SIG-M5 treated with dmso at 0.1 percent for 504 hours (cell line): Measurements from ENCODE around the gene HSD17B10.
"Not testable (repeated sequence)": the region's sequence is repeated elsewhere in the genome, so short reads cannot be mapped to it uniquely, and the experiment has no call there.

Experiments used
- DNase-seq: peaks from one replicate; lab custom pipeline; 2025; ENCODE audit not compliant: unreplicated experiment; lab: John Stamatoyannopoulos, UW

The HSD17B10 gene

DNA sequence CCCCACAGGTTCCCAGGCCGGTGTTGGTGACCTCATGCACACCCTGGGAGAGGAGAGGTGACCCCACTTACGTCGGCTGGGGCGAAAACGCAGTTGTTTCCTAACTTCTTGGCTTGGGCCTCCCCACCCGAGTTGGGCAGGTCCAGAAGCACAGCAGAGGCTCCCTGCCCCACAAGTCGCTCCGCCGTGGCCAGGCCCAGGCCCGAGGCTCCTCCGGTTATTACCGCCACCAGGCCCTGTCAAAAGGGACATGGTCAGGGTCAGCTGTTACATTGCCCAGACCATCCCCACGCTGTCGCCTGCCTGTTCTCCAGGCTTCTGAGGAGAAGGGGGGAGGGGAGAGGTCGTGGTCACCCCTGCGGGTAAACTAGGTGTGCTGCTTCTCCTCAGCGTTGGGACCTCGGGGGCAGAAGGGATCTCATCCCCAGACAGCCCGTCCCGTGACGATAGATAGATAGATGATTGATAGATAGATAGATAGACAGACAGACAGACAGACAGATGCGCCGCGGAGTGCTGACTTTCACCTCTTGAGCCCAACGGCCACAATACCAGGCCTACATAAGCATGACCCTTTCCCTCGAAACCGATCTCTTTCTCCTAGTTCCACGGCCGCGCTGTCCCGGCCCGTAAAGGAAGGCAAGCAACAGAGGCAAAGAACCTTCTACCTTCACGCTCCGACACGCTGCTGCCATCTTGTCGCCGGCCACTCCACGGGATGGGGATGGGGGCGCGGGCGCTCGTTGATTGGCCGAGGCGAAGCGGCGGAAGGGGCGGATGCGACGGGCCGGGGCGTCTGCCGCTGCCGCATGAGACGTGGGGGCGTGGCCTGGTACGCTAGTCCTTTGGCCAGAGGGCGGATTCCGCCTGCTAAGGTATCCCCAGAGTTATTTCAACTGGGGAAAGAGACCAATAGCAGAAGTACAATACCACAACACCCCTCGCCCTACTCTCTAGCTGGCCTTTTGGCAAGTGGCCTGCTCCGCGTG lies at the start of gene HSD17B10:
Gene HSD17B10 (minus strand): TSS at position 720 of the 989 bp plus-strand sequence. CDS start 25 bp downstream, at position 695.
- peak; percentile 91 for DNase-seq

DNA sequence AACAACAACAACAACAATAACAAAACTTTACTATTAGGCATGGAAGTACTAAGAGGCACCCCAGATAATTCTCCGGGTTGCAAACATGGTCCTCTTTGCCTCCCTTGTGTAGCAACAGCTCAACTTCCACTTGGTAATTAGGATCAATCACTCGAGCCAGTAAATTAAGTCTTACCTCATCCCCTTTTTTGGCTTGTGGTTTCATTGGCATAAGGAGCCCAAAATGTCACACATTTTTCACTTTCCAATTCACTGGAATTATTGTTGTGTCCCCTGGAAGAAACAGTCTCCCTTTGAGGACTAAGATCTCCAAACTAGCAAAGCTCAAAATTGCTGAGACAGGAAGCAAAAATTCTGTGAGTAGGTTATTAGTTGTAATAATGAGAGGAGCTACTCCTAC lies 49.2 kb upstream of the HSD17B10 start:
- no peak for DNase-seq

DNA sequence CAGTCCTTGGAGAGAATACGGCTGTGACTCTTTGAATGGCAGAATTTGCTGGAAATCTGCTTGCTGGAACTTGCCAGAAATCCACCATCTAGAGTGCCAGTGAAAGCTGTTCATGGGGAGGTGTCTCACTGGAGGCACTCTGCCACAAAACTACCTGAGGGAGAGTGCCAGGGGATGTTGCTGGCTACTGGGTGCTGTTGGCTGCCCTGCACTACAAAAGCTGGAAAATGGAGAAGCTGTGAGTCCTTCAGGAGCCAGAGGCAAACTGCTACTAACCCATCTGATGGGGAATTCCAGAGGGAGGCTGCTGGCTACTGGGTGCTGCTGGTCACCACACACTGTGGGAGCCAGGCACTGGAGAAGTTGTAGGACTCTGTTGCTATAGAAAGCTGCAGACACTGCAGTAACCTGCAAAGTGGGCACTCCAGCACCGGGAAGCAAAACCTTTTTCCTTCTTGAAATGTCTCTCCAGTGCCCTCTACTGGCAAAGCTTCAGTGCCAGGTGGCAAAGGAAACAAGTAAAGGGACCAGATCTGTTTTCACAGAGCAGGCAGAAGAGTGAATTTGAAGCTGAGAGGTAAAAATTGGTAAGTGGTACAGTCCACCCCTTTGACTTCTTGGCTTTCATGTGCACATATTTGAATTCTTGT lies 47.8 kb upstream of the HSD17B10 start:
- DNase-seq = peak; percentile 71

DNA sequence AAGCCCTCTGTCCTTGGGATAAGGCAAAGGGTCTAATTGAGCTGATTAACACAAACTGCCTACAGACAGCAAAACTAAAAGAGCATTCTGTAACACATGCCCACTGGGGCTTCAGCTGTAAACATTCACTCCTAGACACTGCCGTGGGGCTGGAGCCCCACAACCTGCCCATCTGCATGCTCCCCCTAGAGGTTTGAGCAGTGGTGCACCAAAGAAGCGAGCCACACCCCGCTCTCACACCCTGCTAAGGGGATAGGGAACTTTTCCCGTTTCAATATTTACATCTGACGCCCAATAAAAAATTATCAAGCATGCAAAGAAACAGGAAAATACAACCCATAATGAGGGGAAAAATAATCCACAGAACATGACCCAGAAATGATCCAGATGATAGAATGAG lies 46.9 kb upstream of the HSD17B10 start:
- no peak for DNase-seq

DNA sequence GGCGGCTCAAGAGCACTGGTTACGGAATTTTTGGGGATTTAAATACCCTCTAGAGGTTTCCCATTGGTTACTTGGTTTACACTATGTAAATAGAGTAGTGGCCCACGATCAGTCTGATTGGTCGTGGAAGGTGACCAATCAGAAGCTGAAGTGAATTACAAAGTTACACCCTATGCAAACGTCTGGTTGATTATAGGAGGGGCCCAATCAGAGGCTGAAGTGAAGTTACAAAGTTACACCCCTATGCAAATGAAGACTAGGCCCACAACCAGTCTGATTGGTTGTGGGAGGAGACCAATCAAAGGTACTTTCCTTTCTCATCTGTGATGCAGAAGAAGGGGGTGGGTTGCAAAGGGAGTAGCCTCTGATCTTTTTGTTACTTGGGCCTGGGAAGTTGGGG lies 45.1 kb upstream of the HSD17B10 start:
- no peak for DNase-seq

DNA sequence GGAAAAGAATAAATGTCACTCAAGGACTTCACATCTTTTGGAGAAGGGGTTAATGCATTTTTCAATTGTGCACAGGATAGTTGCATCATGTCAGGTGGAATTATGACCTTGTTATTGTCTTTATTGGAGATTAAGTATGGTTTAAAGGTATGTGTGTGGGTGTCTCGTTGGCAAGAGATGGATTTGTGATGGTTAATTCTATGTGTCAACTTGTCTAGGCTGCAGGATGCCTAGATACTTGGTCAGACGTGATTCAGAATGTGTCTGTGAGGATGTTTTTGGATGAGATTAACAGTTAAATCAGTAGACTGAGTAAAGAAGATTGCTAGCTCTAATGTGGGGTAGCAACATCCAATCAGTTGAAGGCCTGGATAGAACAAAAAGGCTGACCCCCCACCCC lies 42.2 kb upstream of the HSD17B10 start:
- no peak for DNase-seq

DNA sequence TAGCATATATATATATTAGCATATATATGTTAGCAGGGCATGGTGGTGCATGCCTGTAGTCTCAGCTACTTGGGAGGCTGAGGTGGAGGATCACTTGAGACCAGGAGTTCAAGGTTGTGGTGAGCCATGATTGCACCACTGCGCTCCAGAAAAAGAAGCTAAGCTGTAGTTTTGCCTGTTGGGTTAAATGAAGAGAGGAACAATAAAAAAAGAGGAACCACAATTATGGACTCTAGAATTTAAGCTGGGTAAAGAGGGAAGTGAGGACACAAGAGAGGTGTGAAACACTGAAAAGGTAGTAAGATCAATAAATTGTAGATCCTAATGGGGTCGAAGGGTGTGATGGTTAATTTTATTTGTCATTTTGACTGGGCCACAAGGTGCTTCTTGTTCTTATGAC lies 40.5 kb upstream of the HSD17B10 start:
- DNase-seq = peak; percentile 87

DNA sequence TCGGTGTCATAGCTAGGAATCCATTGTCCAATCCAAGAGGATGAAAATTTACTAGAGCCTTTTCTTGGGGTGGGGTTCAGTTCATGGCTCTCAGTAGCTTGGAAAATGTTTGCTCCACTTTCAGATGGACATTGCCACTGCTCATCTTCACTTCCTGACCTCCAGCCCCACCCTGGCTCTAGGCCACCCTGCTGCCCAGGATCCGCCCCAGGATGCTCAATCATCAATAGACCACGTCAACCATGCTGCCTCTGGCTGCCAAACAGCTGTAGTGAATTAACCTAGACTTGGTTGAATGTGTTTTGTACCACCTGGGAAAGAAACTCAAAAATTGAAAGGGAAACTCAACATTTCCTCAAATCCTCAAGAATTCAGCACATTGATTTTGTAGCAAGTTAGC lies 37.2 kb upstream of the HSD17B10 start:
- no peak for DNase-seq

DNA sequence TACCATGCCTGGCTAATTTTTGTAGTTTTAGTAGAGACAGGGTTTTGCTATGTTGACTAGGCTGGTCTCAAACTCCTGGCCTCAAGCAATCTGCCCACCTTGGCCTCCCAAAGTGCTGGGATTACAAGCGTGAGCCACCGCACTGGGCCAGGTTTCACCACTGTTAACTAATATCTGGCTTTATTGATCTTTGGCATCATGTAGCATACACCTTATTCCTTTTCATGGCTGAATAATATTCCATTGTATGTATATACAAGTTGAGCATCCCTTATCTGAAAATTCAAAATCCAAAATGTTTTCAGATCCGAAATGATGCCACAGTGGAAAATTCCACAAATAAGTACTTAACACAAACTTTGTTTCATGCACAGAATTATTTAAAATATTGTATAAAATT lies 34.5 kb upstream of the HSD17B10 start:
- not testable (repeated sequence) for DNase-seq

DNA sequence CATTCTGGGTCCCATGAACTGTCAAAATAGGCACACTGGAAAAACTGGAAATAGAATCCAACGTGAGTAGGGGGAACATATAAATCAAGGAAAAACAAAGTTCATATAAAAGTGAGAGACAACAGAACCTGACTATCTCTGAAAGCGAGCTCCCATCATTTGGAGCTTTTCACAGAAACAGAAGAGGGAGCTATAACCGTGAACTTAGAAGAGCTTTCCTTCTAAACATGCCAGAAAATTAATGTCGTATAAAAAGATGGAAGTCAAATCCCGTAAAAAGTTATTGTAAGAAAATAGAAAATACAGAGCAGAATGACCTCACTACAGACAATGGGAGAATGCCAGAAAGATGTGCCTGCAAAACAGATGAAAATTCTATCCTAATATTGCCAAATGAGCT lies 23.9 kb upstream of the HSD17B10 start:
- DNase-seq = no peak

DNA sequence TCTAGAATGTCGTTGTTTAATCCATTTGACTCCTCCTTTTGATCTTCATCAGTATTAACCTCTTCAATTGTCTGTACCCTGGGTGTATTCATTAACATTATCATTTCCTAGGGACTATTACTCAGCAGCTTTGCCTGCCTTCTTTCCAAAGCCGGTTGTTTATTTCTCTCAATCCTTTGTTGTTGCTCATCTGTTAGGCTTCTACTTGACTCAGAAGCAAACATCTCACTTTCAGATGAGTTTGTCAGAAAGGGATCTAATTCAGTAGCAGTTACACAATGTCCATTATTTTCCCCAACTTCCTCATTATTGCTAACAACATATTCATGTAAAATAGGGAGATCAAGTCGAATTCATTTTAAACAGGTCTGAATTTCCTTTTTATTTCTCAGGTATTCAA lies 22.1 kb upstream of the HSD17B10 start:
- peak; percentile 23 for DNase-seq

DNA sequence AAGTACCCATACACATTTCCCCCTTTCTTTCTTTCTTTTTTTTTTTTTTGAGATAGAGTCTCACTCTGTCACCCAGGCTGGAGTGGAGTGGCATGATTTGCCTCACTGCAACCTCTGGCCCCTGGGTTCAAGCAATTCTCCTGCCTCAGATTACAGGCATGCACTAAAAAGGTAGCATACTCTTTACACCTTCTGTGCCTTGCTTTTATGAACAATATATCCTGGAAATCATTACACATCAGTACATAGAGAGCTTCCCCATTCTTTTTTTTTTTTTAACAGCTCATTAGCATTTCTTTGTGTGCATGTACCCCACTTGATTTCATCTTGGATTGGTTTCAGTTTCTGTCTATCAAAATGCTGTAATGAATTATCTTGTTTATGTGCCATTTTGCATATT lies 18.6 kb upstream of the HSD17B10 start:
- DNase-seq = no peak

DNA sequence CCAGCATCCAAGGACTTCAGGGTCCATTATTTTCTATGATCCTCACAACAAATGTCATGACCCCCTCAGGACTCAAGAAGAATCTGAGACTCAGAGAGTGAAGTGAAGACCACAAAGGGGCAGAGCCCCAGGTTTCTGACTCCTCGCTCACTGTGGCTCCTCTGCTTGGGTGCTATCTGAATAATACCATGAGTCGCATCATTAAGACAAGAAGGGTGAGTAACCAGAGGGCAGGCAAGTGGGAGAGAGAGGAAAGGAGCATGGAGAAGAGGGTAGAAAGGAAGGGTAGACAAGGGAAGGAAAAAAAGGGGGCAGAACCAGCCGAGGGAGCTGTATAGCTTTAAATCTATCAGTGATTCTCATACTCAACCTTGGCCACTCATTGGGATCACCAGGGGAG lies 15.5 kb upstream of the HSD17B10 start:
- no peak for DNase-seq

DNA sequence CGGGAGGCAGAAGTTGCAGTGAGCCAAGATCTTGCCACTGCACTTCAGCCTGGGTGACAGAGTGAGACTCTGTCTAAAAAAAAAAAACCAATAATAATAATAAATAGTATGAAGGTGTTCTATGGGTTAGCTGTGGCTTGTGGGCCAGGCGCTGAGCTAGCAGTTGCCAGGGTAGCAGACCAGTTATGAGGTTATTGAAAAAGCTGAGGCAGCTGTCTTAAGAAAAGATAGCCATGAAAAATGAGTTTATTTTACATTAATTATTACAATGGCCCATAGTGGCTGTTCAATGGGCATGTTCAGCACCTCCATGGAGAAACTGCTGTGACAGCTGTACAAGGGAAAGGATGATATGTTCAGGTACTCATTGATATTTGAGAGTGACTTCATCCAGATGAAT lies 13.3 kb upstream of the HSD17B10 start:
- DNase-seq = no peak

DNA sequence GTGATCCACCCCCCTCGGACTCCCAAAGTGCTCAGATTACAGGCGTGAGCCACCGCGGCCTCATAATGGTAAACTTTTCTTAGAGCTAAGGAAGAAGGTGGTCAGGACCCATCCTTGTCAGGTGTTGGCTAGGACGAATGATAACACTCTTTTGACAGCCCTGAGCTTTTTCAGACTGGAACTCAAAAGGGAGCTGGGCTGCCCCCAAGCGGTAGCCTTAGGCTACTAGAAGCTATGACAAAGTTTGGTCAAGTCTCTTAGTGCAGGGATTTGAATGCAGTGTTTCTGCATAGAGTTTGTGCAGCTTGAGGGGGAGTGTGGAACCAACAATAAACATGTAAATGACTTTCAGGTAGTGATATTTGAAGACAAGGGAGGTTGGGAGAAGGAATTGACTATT lies 11.8 kb upstream of the HSD17B10 start:
- peak; percentile 36 for DNase-seq

DNA sequence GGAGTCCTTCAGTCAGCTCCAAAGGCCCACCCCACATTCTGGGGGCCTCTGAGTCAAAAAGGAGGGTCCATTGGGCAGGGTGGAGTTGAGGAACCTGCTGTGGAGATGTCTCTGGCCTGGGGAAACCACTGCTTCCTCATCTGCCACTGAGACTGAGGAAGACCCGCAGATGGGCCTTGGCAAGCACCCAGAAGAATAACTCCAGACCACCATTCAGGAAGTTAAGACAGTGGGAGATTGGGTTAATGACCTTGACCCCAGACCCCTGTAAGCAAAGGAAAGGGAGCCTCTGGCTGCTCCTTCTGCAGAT lies 8.1 kb upstream of the HSD17B10 start:
- DNase-seq = peak; percentile 78

DNA sequence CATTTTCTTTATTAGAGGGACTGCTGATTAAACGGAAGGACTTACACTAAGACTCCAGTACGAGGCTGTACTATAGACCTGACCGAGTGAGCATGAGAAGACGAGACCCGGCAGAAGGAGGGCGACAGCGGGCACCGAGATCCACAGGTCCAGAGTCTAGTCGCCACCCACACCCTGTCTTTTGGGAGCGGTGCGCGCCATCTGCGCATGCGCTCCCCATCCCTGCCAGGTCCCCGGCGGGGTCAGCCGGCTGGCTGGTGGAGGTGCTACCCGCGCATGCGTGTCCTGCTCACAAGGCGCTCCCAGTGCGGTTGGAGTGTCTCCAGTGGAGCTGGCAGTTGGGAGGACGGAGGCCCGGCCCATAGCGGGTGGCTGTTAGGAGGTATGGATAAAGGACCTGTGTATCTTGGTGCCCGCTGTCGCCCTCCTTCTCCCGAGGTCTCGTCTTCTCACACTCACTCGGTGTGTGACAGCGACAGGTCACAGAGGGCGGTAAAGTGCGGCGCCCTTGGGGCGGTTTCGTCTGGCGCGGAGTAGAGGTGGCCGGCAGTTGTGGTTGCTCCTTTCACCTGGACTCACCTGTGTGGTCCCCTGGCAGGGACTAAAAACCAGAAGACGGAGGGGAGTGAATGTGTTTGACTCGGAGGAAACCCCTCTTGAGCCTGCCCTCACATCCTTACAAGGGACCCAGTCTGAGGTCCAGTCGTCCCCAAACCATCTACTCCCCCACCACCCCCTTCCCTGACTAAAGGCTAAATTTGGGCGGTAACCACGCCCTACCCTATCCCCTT lies 7.6 kb upstream of the HSD17B10 start:
- peak; percentile 68 for DNase-seq

DNA sequence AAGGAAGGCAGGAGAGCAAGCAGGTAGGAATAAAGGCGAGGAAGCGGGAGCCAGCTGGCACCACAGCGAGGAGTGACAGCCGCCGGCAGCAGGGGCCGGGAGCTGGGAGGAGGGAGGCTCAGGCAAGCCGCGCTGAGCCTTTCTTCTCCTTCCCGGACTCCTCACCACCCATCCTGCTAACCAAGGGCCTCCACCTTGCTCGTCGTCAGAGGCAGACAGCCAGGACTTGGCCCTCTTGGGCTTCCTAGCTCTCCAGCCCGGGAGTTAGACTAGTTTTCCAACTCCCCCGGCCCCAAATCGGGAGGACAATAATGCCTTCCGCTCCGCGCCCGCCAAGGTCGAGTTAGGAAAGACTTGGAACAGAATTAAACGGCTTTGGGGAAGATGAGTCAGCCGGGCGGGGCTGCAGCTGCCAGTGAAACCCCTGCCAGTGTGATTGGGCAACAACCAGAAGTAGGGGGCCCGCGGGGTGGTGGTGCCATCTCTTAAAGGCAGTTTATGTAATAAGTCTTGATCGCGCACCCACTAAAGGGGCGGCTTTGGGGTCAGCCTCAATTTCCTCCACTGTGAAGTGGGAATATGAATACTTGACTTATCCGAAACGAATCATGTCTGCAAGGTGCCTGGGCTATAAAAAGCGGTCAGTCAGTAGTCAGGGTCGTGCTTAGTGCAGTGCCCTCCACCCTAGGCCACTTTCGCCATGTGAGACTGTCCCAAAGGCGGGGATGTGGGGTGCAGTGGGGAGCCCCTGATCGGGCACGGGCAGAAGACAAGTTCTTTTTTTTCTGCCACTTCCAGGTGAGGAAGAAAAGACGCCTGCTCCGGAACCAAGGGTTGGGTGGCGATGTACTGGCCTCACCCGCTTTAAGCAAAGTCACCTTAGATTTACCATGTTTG lies 6.7 kb upstream of the HSD17B10 start:
- peak; percentile 85 for DNase-seq

DNA sequence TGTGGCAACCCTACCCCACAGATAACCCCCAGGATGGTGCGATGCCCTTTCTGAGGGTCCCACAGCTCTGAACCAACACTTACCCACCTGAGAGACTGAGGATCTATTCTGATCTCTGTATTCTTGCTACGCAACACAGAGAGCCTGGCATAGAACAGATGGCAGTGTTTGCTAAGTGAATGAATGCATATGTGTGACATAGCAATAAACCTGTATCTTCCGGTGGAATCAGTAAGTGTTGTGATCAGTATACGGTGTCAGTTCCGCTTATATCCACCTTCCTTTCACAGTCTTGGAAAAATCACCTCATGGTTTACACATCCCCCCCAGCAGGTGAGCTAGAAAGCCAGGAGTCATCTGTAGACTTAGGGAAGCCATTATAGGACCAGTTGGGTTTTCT lies 5.9 kb upstream of the HSD17B10 start:
- DNase-seq = peak; percentile 58

DNA sequence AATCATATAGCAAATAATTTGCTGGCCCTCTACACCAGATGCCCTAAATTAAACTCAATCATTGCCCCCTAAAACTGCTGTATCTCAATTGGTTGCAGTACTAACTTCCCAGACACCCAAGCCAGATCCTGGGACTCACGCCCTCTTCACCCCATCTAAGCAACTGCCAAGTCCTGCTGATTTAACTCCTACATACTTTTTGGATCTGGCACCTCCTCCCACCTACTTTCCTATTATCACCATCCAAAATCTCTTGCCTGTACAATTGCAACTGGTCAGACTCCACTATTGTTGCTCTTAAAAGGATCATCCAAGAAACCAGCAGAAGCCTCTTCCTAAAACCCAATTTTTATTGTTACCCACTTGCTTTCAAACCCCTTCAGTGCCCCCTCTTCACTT lies 4.7 kb upstream of the HSD17B10 start:
- DNase-seq = no peak
